ENCODE results near the gene FOXK1.
"Not testable (repeated sequence)": the region's sequence is repeated elsewhere in the genome, so short reads cannot be mapped to it uniquely, and the experiment has no call there.

Gene FOXK1

DNA sequence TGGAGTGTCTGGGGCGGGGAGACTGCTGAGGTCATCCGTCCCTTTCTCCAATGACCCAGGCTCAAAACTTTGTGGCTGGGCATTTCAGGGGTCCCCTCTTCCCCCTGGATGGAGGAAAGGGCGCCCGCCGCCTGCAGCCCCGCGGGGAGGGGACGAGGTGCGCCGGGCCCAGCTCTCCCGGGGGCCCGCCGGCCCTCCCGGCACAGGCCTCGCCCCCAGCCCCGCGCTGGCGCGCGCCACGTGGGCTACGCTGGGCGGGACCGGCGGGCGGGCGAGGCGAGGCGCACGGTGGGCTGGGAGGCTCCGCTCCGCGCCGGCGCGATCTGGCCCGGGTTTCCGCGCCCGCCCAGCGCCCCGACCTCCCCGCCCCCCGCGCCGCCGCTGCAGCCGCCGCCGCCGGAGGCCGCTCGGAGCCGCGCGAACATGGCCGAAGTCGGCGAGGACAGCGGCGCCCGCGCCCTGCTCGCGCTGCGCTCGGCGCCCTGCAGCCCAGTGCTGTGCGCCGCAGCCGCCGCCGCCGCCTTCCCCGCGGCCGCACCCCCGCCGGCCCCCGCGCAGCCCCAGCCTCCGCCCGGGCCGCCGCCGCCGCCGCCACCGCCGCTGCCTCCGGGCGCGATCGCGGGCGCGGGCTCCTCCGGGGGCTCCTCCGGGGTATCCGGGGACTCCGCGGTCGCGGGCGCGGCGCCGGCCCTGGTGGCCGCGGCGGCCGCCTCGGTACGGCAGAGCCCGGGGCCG, at the start of gene FOXK1:
FOXK1 (plus strand) TSS at position 410 of the 735 bp plus-strand sequence; CDS start at position 424, 14 bp downstream.
- peak; percentile 88 for DNase-seq

DNA sequence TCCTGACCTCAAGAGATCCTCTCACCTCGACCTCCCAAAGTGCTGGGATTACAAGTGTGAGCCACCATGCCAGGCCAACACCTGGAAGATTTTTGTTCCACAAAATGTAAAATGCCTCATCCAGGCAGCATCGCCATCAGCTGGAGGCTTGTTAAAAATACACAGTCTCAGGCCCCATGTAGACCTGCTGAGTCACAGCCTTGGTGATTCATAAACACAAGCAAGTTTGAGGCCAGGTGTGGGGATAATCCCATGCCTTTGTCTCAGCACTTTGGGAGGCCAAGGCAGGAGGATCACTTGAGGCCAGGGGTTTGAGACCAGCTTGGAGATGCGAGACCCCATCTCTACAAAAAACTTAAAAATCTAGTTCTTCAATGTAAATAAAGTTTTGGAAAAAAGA, 49.1 kb upstream of the FOXK1 start:
- peak; percentile 43 for DNase-seq

DNA sequence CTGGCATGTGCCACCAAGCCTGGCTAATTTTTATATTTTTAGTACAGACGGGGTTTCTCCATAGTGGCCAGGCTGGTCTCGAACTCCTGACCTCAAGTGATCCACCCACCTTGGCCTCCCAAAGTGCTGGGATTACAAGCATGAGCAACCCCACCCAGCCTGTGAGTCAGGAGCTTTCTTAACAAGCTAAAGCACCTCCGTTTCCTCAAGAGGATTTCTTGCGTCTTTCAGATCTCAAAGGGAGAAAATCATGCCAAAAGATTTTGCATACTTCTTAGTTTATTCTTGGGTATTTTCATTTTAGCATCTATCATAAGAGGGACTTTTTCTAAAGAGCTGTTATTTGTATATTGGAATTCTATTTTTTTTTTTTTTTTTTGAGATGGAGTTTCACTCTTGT, 47.9 kb upstream of the FOXK1 start:
- DNase-seq, result no peak

DNA sequence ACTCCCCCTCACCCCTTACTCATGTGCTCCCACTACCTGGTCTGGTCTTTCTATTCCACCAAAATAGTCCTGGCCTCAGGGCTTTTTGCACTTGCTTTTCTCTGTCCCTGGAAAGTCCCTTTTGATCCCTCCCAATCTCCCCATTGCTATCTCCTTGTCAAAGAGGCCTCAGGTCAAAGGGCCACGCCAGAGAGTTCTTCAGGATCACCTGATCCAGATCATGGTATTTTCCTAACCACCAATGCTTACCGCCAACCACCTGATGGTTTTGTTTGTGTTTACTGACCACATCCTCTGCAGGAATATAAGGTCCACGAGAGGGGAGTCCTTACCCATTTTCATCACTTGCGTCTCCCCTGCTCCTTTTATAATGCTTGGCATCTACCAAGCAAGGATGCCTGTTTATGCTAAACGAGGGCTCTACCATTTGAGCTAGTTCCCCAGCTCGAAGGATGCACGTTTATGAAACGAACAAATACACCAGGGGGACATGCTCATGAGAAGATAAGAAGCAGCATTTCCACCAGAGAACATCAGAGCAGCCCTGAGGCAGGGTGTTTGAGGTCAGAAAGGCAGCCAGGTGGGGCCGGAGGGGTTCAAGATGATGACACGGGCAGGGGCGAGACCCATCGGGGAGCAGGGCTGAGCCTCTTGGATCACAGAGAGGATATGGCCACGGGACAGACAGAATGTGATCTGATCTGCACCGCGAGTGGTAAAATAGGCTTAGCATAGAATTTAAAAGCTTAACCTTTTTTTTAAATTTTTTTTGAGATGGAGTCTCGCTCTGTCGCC, 43.1 kb upstream of the FOXK1 start:
- no peak for DNase-seq

DNA sequence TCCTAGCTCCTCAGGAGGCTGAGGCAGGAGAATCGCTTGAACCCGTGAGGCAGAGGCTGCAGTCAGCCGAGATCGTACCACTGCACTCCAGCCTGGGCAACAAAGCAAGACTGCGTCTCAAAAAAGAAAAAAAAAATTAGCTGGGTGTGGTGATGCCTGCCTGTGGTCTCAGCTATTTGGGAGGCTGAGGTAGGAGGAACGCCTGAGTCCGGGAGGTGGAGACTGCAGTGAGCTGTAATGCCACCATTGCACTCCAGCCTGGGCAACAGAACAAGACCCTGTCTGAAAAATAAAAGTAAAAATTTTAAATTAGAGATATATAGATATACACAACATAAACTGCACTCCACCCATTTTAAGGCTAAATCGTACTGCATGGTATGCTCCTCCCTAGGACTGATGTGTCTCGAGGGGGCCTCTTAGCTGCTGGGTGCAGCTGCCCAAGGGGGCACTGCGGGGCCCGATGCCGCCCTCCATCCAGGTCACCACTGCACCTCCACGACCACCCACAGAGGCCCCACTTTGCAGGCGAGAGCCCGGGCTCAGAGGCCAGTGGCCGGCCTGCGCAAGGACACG, 40.9 kb upstream of the FOXK1 start:
- DNase-seq, result no peak

DNA sequence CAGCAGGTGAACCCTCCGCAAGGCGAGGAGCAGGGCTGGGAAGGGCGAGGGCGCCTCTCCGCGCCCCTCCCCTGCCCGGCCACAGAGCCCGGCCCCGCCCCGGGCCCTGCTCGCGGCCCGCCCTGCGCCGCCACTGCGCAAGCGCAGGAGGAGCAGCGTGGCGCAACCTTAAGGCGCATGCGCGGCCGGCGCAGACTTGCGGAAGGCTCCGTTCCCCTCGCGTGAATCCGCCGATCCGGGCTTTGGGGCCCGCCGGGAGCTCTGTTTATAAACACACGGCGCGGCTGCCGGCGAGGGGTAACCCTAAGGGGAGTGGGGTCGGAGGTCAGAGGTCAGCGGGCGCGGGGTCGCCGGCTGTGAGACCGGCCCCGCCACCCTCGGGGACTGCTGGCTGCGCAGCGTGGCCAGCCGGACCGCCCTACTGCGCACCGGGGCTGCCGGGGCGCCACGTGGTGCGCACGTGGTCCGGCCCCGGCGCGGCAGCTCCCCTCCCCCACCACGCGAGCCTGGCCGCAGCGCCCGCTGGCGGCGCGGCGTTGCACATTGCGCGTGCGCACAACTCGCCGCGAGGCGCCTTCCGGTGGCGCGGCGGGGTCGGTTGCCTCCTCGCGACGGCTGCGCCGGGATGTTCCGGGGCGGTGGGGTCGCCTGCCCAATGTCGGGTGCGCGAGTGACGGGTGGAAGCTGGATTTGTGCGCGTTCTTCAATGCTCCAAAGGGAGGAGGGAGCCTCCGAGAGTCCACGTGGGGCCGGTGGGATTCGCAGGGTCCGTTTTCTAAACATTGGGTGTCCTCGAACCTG, 40.2 kb upstream of the FOXK1 start:
- DNase-seq, result peak; percentile 95

DNA sequence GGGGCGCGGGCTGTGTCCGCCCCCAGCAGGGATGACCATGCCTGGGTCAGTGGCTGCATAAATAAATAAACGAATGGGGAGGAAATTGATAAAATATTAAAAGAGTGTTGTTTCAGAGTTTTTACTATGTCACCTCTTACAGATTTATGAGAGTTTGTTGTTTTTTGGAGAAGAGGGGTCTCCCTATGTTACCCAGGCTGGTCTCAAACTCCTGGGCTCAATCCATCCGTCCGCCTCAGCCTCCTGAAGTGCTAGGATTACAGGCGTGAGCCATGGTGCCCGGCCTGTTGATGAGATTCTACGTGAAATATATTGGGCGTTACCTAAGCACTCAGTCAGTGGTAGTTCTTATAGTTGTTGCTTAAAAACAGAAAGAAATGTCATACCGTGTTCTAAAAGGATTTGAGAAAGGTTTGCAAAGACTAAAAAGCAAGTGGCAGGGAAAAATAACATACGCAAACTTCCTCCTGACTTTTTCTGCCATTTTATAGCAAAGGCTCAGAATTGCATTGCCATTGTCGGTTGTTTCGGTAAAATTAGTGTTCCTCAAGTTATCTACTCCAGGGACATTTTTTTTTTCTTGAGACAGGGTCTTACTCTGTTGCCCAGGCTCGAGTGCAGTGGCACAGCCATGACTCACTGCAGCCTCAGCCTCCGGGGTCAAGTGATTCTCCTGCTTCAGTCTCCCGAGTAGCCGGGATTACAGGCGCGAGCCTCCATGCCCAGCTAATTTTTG, 39.5 kb upstream of the FOXK1 start:
- DNase-seq, result no peak

DNA sequence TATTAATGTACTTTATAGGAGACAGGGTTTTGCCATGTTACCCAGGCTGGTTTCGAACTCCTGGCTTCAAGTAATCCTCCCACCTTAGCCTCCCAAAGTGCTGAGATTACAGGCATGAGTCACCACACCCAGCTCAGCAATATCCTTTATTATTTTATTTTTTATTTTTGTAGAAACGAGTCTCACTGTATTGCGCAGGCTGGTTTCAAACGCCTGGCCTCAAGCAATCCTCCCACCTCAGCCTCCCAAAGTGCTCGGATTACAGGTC, 39.0 kb upstream of the FOXK1 start:
- DNase-seq, result not testable (repeated sequence)

DNA sequence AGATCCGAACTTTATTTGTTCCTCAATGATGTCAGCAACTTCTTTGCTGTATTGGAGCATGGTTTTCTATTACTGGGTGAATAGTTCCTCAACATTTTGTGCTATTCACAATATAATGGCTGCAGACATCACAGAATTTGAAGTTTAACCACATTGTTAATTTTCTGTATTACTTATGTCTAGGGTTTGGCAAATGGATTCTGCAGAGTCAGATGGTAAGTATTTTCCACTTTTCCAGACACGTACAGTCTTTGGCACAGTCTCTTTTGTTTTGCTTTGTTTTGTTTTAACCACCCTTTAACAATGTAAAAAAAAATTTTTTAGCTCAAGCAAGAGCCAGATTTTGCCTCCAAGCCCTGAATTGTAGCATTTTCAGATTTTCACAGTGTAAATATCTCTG, 36.8 kb upstream of the FOXK1 start:
- no peak for DNase-seq

DNA sequence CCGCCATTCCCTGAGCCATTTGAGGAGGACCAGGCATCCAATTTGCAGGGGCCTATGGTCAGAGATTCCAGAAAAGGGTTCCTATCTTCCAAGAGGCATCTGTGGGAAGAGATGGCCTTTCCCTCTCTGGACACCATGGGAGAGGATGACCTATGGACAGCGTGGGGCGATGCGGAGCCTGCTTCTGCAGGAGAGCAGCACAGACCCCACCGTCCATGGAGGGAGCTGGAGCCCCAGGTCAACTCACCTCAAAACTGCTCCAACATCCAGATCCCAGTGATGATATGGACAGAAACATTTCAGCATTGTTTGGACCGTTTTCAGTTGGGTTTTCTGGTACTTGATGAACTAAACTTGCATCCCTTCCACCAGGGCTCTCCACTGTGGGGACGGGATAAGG, 34.0 kb upstream of the FOXK1 start:
- no peak for DNase-seq

DNA sequence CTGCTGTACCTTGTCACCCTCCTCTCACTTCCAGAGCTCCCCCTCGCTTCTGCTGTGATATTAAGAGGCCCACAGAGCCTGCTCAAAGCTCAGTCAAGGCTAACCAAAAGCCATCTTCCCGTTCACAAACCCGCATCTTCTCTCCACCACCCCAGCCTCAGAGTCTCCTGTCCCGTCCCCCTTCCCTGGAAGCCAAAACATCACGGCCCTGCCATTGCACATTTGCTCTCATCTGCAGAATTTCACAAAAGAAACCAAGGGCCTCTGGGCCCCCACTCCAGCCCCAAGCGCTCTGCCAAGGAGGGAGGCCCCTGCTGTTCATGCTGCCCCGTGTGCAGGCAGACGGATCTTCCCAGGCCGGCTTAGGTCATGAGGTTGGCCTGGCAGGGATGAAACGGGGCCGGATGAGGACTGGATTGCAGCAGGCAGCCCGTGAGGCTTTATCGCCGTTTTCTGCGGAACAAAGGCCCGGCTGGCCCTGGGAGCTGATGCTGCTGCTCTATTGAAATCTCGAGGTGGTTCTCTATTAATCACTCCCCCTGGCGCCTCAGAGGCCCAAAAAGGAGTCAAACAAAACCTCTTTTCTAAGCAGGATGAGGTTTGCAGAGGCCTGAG, 31.6 kb upstream of the FOXK1 start:
- no peak for DNase-seq

DNA sequence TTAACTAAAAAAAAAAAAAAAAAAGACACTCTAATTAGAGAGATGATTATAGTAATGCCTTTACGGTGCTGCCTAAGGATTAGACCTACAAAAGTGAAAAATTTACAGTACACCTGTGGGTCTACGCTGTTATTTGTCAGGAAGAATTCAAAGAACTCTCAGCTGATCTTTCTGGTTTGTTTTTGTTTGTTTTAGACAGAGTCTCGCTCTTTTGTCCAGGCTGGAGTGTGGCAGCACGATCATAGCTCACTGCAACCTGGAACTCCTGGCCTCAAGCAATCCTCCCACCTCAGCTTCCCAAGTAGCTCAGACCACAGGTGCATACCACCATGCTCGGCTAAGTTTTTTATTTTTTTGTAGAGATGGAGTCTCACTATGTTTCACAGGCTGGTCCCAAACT, 28.3 kb upstream of the FOXK1 start:
- no peak for DNase-seq

DNA sequence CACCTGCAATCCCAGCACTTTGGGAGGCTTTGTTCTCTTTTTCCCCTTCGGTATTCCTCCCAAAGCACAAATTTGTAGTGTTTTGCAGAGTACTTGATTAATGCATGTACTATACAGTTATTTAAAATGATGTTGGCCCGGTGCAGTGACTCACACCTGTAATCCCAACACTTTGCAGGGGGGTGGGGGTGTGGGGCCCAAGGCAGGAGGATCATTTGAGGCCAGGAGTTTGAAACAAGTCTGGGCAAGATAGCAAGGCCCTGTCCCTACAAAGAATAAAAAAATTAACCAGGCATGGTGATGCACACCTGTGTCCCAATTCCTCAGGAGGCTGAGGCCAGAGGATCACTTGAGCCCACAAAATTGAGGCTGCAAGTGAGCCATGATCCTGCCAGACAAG, 26.8 kb upstream of the FOXK1 start:
- no peak for DNase-seq

DNA sequence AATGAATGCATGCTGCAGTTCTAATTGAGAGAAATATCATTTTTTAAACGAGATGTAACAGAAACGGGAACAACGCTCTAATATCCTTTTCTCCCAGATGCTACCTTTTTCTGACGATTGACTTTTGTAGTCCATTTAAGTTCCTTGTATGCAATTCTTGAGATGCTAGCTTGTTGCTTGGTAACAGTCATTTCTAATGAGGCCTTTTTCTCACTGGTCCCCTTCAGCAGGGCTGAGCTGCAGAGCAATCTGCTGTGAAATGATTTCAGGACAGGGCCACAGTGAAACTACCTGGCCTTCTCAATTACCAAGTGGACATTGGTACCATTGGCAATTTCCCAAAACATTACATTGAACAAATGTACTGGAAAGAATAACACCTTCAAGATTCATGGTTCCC, 26.2 kb upstream of the FOXK1 start:
- no peak for DNase-seq

DNA sequence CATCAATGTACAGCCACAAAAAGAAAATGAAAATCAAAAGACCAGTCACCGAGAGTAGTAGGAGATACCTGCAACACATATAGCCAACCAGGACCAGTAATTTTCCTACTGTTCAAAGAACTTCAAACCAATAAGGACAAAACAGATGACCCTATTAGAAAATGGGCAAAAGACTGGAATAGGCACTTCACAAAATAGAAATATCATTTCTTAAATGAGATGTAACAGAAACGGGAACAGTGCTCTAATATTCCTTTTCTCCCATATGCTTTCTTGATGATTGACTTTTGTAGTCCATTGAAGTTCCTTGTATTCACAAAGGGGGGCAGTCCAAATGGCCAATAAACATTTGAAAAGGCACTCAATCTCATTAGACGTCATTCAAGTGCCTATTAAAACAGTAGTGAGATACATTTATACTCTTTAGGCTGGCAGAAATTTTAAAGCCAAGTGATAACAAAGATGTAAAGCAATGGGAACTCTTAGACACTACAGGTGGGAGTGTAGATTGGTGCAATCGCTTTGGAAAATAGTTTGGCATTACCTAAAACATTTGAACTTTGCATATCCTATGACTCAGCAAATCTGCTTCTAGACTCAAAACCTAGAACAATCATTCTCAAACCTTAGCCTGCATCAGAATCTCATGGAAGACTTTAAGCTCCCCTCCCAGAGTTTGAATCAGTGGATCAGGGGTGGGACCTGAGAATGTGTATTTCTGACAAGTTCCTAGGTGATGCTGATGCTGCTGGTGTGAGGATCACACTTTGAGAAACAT, 24.3 kb upstream of the FOXK1 start:
- DNase-seq, result no peak

DNA sequence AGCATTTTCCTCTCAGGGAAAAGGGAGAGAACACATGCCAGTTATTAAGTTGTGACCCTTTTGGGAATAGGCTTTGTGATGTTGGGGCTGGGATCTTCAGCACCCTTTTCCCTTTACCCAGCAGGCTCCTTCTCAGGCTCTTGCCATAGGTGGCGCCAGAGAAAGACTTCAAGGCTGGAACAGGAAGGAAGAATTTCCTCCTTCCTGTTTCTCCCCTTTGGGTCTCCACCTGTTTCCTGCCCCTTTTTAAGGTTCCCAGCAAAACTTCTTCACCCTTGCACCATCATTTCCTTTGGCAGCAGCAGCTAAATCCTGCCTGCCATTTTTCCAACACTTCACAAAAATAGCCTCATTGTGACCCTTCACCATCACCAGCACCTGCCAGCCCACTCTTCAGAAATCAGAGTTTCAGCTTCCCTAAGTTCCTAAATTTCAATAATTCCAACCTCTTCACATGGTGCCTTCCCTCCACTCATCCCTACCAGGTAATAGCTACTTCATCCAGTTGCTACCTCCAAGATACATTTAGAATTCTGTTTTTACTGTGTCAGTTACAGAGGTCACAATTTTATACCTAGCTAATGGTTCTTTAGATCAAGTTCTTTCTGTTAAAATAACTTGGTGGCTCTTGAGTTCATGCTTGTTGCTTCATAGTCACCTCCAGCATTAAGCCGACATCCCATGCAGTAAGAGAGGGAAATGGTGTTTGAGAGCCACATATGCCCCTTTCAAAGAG, 22.4 kb upstream of the FOXK1 start:
- DNase-seq, result no peak

DNA sequence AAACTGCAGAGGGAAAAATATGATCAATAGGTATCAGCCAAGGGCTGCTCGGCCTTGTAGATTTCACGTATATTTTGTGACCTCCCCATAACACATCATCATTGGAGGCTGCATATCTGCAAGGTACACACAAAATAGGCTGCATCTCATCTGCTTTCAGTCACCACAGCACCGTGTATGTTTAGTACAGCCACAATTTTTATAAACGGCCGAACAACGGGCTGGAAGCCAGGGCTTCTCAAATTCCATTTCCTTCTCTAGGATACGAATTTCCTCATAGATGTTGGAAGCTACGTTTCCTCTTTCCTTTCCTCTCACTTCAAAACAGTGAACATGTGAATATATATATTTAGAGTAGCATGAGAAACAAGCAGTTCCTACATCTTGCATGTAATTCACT, 20.2 kb upstream of the FOXK1 start:
- no peak for DNase-seq

DNA sequence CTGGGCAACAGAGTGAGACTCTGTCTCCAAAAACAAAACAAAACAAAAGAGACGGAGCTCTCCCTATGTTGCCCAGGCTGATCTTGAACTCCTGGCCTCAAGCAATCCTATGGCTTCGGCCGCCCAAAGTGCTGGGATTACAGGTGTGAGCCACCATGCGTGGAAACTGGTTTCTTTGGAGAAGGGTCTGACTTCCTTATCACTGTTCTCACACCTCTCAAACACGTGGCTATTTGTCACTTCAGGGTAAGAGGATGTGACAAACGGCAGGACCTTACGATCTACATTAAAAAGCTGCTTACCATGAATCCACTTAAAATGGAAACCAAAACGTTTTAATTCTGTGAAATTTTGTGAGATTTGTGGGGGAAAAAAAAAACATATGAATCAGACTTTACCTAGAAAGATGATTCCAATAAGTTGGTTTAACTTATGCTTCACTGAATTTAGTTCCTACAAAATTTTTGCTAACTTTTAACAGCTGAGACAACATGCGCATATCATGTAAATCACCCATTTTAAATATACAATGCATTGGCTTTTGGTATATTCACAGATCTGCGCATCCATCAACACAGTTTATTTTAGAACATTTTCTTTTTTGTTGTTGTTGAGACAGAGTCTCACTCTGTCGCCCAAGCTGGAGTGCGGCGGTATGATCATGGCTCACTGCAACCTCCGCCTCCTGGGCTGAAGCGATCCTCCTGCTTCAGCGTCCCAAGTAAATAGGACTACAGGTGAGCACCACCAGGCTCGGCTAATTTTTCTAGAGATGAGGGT, 18.7 kb upstream of the FOXK1 start:
- DNase-seq, result no peak

DNA sequence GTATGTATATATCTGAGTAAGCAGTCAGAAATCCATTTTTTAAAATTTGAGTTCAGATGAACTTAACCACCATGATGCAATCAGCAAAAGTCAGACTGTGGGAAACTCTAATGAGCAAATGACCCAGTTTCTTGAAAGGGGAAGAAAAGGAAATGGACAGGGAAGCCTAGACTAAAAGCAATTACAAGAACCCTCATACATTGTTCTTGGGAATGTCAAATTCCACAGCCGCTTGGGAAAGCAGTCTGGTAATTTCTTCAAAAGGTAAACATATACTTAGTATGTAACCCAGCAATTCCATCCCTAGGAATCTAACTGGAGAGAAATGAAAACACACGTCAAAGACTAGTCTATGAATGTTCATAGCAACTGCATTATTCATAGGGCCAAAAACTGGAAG, 16.4 kb upstream of the FOXK1 start:
- DNase-seq, result no peak
